IPS-NIHi7 (cell line): ENCODE data around the gene TOR1A.

Experiments used
- DNase-seq: peaks from one replicate; pipeline ENCODE4 v3.0.0; 2012; ENCODE audit warnings: mixed read lengths; ENCODE audit errors: extremely low spot score

The TOR1A gene, protein sequence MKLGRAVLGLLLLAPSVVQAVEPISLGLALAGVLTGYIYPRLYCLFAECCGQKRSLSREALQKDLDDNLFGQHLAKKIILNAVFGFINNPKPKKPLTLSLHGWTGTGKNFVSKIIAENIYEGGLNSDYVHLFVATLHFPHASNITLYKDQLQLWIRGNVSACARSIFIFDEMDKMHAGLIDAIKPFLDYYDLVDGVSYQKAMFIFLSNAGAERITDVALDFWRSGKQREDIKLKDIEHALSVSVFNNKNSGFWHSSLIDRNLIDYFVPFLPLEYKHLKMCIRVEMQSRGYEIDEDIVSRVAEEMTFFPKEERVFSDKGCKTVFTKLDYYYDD

DNA sequence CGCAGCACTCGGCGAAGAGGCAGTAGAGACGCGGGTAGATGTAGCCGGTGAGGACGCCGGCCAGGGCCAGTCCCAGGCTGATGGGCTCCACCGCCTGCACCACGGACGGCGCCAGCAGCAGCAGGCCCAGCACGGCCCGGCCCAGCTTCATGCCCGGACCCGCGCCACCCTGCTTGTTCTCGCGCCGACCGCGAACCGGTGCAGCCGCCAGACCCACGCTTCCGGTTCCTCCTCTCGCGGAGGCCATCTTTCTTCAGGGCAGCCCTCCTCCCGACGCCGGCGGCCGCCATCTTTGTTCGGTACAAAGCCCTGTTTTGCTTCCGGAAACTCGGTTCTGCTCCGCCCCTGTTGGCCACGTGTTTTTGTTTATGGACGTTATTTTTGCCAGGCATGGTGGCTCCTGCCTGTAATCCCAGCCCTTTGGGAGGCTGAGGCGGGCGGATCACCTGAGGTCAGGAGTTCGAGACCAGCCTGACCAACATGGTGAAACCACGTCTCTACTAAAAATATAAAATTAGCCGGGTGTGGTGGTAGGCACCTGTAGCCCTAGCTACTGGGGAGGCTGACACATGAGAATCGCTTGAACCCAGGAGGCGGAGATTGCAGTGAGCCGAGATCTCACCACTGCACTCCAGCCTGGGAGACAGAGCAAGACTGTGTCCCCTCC is at the start of gene TOR1A:
TSS of gene TOR1A (minus strand) at position 202 of the 667 bp plus-strand sequence. CDS start at position 151, 51 bp downstream.
- DNase-seq: peak; percentile 93

DNA sequence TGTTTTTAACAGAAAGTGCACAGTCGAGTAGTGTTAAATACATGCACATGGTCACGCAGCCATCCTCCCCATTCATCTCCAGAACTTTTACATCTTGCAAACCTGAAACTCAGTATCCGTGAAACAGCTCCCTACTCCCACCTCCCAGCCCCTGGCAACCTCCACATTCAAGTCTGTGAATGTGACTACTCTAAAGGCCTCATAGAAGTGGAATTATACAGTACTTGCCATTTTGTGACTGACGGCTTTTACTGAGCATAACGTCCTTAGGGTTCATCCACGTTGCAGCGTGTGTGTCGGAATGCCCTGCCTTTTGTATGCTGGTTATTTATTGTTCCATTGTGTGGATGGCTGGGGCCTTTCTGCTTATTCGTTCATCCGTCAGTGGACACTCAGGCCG is 47.1 kb upstream of the TOR1A start:
- no peak for DNase-seq

DNA sequence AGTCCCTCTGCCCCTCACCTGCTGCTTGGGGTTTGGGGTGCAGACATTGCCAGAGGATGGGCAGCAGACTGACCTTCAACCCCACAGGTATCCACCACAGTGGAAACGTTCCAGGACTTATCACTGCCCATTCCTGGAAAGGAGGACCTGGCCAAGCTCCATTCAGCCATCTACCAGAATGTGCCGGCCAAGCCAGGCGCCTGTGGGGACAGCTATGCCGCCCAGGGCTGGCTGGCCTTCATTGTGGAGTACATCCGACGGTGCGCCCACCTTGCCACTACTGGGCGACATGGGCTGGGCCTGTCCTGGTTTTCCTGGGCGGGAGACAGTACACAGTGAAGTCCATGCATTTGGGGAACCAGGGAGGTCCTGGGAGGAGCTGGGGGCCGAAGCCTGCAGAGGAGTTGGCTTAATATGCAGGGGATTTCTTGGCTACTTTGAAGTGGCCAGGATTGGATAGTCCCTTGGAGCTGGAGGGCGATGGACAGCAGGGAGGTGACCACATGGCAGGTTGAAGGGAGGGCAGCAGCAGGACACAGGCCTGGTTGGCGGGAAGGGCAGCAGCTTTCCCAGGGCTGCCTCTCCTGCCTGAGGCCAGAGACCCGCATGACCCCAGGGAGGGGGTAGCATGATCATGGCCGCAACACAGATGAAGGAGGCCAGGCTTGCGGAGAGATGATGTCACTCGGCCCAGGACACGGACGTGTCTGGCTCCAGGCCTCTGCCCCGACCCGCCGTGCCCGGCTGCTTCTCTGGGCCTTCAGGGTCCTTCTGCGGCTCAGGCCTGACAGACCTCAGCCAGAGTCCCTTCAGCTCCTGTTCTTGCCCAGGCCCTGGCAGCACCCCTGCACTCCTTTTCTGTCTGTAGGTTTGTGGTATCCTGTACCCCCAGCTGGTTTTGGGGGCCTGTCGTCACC is 45.9 kb upstream of the TOR1A start:
- no peak for DNase-seq

GRCh38 chr9:129868872-129869486 is 45.0 kb upstream of the TOR1A start:
- DNase-seq: no peak

DNA sequence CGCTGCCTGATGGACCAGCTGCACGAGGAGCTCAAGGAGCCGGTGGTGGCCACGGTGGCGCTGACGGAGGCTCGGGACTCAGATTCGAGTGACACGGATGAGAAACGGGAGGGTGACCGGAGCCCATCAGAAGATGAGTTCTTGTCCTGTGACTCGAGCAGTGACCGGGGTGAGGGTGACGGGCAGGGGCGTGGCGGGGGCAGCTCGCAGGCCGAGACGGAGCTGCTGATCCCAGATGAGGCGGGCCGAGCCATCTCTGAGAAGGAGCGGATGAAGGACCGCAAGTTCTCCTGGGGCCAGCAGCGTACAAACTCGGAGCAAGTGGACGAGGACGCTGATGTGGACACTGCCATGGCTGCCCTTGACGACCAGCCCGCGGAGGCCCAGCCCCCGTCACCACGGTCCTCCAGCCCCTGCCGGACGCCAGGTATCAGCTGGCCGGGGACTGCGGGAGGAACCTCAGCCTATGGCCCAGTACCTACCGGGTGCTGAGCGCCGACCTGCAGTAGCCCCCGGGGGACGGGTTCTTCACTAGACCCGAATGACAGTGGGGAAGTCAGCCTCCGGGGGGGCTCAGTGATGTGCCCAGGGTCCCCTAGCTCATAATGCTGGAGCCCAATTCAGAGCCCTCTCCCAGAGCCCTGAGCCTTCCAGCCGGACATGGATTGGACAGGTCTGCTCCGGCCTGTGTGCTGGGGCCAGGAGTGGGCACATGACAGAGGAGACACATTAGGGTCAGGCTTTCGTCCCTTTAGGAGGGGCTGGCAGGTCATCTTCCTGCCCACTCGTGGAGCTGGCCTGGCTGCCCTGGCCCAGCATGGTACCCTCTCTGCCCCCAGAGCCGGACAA is 44.3 kb upstream of the TOR1A start:
- no peak for DNase-seq

DNA sequence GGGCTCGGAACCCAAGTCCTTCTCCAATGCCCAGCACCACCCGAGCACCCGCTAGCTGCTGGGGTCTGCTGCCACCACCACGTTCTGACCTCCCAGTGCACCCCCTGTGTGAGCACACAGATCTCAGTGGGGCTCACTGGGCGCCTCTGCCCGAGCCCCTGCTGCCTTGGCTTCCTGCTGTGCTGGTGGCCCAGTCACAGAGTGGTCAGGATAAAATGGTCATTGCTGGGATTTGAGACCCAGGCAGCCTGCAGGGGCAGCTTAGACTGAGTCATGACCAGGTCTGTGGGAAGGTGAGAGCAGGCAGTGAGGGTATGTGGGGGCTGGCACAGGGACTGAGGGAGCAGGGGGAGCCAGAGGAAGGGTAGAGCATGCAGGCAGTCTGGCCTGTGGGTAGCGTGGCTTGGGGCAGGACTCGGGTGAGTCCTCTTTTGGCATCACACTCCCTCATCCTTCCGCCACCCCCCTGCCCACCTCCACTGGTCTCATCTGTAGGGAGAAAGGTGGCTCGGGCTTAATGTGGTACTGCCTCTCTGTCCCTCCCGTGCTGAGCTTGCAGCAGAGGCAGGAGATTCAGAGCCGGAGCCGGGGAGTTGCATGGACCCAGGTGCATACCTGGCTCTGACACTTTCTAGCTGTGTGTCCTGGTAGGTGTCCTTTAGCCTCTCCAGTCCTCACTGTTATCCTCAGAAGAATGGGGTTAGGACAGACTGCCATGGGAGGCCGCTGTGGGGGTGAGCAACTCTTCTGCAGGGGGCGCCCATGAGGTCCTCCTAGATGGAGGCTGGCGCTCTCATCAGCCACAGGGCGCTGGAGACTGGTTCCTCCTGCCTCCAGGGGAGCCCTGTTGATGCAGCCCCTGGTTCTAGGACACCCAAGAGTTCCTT is 43.4 kb upstream of the TOR1A start:
- DNase-seq: peak; percentile 53

GRCh38 chr9:129866394-129867135 is 42.6 kb upstream of the TOR1A start:
- DNase-seq: no peak

- DNase-seq: no peak
Measured at GRCh38 chr9:129865668-129866320, 41.9 kb upstream of the TOR1A start.

DNA sequence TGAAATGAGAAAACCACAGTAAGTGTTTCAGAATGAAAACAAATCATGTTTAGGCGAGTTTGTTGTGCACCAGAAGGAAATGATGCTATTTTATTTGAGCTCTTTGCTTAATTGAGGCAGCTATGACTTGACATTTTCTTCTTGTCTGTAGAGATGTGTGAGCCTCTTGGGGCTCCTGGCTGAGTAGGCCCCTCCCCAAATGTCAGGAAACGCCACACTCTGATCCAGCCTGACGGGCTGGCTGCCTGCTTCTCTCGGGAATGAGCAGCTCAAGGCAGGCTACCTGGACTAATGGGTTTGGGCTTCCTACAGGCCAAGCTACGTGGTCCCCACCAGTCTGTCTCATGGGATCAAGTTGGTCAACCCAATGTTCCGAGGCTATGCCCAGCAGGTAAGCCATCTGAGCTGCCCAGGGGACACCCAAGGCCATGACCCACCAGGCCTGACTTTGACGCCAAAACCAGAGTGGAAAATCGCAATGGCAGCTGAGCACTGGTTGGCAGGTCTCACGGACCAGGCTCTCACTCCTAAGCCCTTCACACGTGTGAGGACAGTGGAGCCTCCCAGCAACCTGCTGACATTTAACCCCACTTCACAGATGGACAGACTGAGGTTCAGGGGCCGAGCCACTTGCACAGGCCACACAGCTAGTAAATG is 41.2 kb upstream of the TOR1A start:
- DNase-seq: no peak

DNA sequence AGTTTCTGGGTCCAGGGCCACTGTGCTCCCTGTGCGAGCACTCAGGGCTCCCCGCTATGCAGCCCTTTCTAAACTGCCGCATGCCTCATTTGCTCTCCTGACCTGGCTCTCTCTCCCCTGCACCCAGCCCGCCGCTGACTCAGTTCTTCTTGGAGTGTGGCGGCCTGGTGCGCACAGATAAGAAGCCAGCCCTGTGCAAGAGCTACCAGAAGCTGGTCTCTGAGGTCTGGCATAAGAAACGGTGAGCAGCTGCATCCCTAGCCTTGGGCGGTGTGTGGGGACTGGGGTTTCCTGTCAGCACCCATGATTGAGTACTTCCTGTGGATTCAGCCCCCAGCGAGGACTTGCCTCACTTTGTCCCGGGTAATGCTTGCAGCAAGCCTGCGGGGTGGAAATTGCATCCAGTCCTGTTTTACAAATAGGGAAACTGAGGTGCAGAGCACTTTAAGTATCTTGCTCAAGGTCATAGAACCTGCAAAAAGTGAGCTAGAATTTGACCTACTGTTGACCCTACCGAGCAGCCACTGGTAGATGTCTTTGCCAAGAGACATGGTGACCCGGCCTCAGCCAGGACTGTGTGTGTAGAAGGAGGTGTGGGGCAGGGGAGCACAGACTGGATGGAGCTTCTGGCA is 39.2 kb upstream of the TOR1A start:
- no peak for DNase-seq

DNA sequence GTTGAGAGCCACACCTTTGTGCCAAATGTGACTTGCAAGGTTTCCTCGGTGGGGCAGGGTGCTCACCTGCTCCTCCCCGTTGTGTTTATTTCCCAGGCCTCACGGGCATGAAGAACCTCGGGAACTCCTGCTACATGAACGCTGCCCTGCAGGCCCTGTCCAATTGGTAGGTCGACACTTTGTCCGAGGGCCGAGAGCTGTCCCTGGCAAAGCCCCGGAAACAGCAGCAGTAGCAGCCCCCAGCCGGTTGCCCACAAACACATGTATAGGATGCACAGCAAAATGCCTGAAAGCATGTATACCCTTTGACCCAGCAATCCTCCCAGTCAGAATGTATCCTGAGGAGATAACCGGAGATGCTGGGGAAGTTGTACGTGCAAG is 37.5 kb upstream of the TOR1A start:
- DNase-seq: no peak

DNA sequence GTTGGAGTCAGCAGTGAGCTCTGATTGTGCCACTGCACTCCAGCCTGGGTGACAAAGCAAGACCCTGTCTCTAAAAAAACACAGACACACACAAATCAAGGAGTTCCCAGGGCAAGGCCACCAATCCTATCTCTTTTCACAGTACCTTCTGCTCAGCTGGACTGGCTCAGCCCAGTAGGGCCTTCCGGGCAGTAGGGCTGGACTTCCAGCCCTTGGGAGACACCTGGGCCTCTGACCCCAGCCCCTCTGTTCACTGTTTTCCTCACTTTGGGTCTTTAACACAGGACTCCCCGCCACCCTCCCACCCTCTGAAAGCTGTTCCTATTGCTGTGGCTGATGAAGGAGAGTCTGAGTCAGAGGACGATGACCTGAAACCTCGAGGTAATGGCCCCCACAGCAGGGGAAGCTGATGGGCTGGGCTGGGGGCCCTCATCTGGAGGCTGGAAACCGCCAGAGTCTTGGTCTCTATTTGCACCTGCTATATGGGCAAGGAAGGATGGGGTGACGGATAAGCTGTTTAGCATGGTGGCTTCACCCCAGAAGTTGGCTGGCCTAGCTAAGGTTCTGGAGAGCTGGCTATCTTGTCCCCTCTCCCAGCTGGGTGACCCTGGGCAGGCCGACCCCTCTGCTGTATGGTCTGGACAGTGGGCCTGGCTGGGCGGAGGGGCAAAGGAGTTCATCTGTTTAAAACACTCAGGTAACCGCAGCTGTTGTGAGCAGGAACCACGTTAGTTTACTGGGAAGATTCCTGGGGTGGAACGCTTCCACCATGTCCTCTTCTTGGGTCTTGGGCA is 36.9 kb upstream of the TOR1A start:
- DNase-seq: no peak

- DNase-seq: no peak
Measured at GRCh38 chr9:129858167-129858962, 34.4 kb upstream of the TOR1A start.

GRCh38 chr9:129857207-129857606 is 33.3 kb upstream of the TOR1A start:
- no peak for DNase-seq

DNA sequence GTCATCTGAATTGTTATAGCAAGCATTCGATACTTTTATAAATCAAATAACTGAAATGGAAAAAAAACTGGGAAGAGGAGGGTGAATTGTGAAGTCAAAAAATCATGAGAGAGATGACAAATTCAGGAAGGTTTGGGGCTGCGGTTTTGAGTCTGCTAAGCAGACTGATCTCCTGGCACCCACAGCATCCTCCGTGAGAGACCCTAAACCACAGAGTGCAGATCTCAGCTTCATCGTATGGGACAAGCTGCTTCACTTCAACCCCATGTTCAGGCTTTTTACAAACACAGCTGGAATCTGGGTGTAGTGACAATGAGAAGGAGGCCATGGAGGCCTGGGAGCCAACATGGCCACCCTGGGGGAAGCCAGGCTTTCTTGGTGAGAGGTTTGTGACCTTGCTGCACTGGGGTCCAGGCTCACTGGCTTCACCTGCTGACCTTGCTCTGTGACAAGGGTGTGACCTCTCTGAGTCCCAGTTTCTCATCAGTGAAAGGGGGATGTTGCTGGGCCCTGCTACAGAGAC is 30.7 kb upstream of the TOR1A start:
- DNase-seq: no peak

GRCh38 chr9:129853614-129854013 is 29.7 kb upstream of the TOR1A start:
- DNase-seq: no peak
